H9 (cell line): Measurements from ENCODE around the gene P3H3. TPM values are rescaled to one million over a fixed set of nuclear protein-coding genes. Genes with fewer than 3 reads are reported as not detected.

Experiments
- DNase-seq: peaks from one replicate; pipeline ENCODE4 v3.0.0-alpha.2; 2017
- H2AFZ ChIP-seq: one replicate; pipeline ENCODE4 v1.6.1; 2013; ENCODE audit warnings: mild to moderate bottlenecking, low read length, control low read depth, moderate library complexity
- H2AK5ac ChIP-seq: 2 replicates; pipeline ENCODE4 v1.6.1; 2013; ENCODE audit warnings: low read length, control low read depth, mixed read lengths; ENCODE audit not compliant: insufficient read length
- H2BK120ac ChIP-seq: one replicate; pipeline ENCODE4 v1.6.1; 2013; ENCODE audit warnings: low read depth, mild to moderate bottlenecking, low read length, control low read depth, inconsistent platforms; ENCODE audit not compliant: poor library complexity, severe bottlenecking
- H2BK12ac ChIP-seq: 2 replicates; pipeline ENCODE4 v1.6.1; 2013; ENCODE audit warnings: low read length, control low read depth, mixed read lengths, low read depth; ENCODE audit not compliant: insufficient read length
- H2BK15ac ChIP-seq: 2 replicates; pipeline ENCODE4 v1.6.1; 2013; ENCODE audit warnings: low read depth, low read length, control low read depth
- H2BK20ac ChIP-seq: one replicate; pipeline ENCODE4 v1.6.1; 2013; ENCODE audit warnings: low read depth, mild to moderate bottlenecking, low read length, control low read depth, inconsistent platforms; ENCODE audit not compliant: poor library complexity, severe bottlenecking
- H2BK5ac ChIP-seq: 2 replicates; pipeline ENCODE4 v1.6.1; 2013; ENCODE audit warnings: low read length, control low read depth, mixed read lengths; ENCODE audit not compliant: insufficient read length
- H3K14ac ChIP-seq: 2 replicates; pipeline ENCODE4 v1.6.1; 2013; ENCODE audit warnings: low read length, control low read depth; ENCODE audit not compliant: insufficient read depth
- H3K18ac ChIP-seq: 2 replicates; pipeline ENCODE4 v1.6.1; 2013; ENCODE audit warnings: low read depth, mild to moderate bottlenecking, mixed read lengths, low read length, control low read depth; ENCODE audit not compliant: insufficient read length
- H3K23ac ChIP-seq: 2 replicates; pipeline ENCODE4 v1.6.1; 2013; ENCODE audit warnings: low read length, control low read depth, mixed read lengths, low read depth; ENCODE audit not compliant: insufficient read length
- H3K23me2 ChIP-seq: 2 replicates; pipeline ENCODE4 v1.6.1; 2013; ENCODE audit warnings: low read depth, mild to moderate bottlenecking, mixed read lengths, low read length, control low read depth; ENCODE audit not compliant: insufficient read length, poor library complexity, severe bottlenecking
- H3K27ac ChIP-seq: 2 replicates; pipeline ENCODE4 v1.5.1; 2013; ENCODE audit warnings: low read length, control low read depth, mixed read lengths, low read depth; ENCODE audit not compliant: insufficient read length
- H3K27me3 ChIP-seq: 2 replicates; pipeline ENCODE4 v1.6.1; 2013; ENCODE audit warnings: low read length, control low read depth, inconsistent platforms; ENCODE audit not compliant: insufficient read depth
- H3K4ac ChIP-seq: 2 replicates; pipeline ENCODE4 v1.6.1; 2013; ENCODE audit warnings: low read depth, mild to moderate bottlenecking, control low read depth, inconsistent platforms, low read length, moderate library complexity
- H3K4me1 ChIP-seq: 2 replicates; pipeline ENCODE4 v1.6.1; 2013; ENCODE audit warnings: low read length, control low read depth, inconsistent platforms; ENCODE audit not compliant: insufficient read depth
- H3K4me2 ChIP-seq: 2 replicates; pipeline ENCODE4 v1.6.1; 2013; ENCODE audit warnings: low read length, control low read depth, mixed read lengths; ENCODE audit not compliant: insufficient read length, insufficient read depth
- H3K56ac ChIP-seq: 2 replicates; pipeline ENCODE4 v1.6.1; 2013; ENCODE audit warnings: low read depth, mild to moderate bottlenecking, mixed read lengths, low read length, control low read depth; ENCODE audit not compliant: insufficient read length
- H3K79me1 ChIP-seq: 2 replicates; pipeline ENCODE4 v1.6.1; 2013; ENCODE audit warnings: low read depth, mild to moderate bottlenecking, moderate library complexity, low read length, control low read depth, inconsistent platforms; ENCODE audit not compliant: insufficient read depth, poor library complexity, severe bottlenecking
- H3K79me2 ChIP-seq: 2 replicates; pipeline ENCODE4 v1.6.1; 2013; ENCODE audit warnings: low read length, control low read depth, inconsistent platforms; ENCODE audit not compliant: insufficient read depth
- H3K9ac ChIP-seq: 2 replicates; pipeline ENCODE4 v1.6.1; 2013; ENCODE audit warnings: low read length, control low read depth, mixed read lengths; ENCODE audit not compliant: insufficient read length; ENCODE audit errors: extremely low read depth
- H3K9me3 ChIP-seq: one replicate; pipeline ENCODE4 v1.6.1; 2013; ENCODE audit warnings: low read depth, low read length, inconsistent platforms; ENCODE audit not compliant: control insufficient read depth
- H3T11ph ChIP-seq: one replicate; pipeline ENCODE4 v1.6.1; 2013; ENCODE audit warnings: mild to moderate bottlenecking, low read length, control low read depth, inconsistent platforms
- H4K20me1 ChIP-seq: one replicate; pipeline ENCODE4 v1.6.1; 2013; ENCODE audit not compliant: control insufficient read depth, insufficient read length, insufficient read depth
- H4K5ac ChIP-seq: 2 replicates; pipeline ENCODE4 v1.6.1; 2013; ENCODE audit warnings: low read depth, mild to moderate bottlenecking, mixed read lengths, low read length, control low read depth; ENCODE audit not compliant: insufficient read length
- H4K8ac ChIP-seq: replicated peaks from 2 replicates; pipeline ENCODE4 v1.6.1; 2013; ENCODE audit warnings: low read length, control low read depth, mixed read lengths, low read depth; ENCODE audit not compliant: insufficient read length
- H4K91ac ChIP-seq: 2 replicates; pipeline ENCODE4 v1.6.1; 2013; ENCODE audit warnings: low read depth, mild to moderate bottlenecking, moderate library complexity, mixed read lengths, low read length, control low read depth; ENCODE audit not compliant: insufficient read length
- H3K27ac Mint-ChIP-seq, 3 experiments: 2 replicates in 2 of 3; 3 replicates in 1 of 3; pipeline ENCODE4 v1.8.0; 2020 to 2021; ENCODE audit warnings: mixed read lengths in 3 of 3, mild to moderate bottlenecking in 1 of 3, moderate library complexity in 1 of 3
- H3K27me3 Mint-ChIP-seq: 2 replicates; pipeline ENCODE4 v1.8.0; 2021; ENCODE audit warnings: low read depth, mild to moderate bottlenecking, moderate library complexity, mixed read lengths
- H3K36me3 Mint-ChIP-seq, 3 experiments: 2 replicates in 2 of 3; 3 replicates in 1 of 3; pipeline ENCODE4 v1.8.0; 2020 to 2021; ENCODE audit warnings: low read depth in 3 of 3, mixed read lengths in 3 of 3; ENCODE audit not compliant: insufficient read depth in 1 of 3
- H3K4me1 Mint-ChIP-seq, 2 experiments: 2 replicates each; pipeline ENCODE4 v1.8.0; 2020; ENCODE audit warnings: mixed read lengths in 2 of 2
- H3K4me3 Mint-ChIP-seq, 2 experiments: 2 replicates in 1 of 2; 3 replicates in 1 of 2; pipeline ENCODE4 v1.8.0; 2020 to 2021; ENCODE audit warnings: mild to moderate bottlenecking in 2 of 2, mixed read lengths in 2 of 2, moderate library complexity in 1 of 2
- H3K9me3 Mint-ChIP-seq, 2 experiments: 2 replicates in 1 of 2; 3 replicates in 1 of 2; pipeline ENCODE4 v1.8.0; 2020; ENCODE audit warnings: mild to moderate bottlenecking in 2 of 2, mixed read lengths in 2 of 2, moderate library complexity in 1 of 2
- CTCF ChIP-seq: fragments of 200-600 bp; sonication (generic); conservative IDR thresholded peaks from 3 replicates; pipeline ENCODE4 v1.8.0; 2021; ENCODE audit warnings: antibody characterized with exemption, mild to moderate bottlenecking
- WGBS: extraction: QIAGEN DNeasy Blood & Tissue Kit; methylation state at CpG from one replicate; pipeline ENCODE4 v1.1.7; 2013; ENCODE audit warnings: missing lambda C conversion rate, low lambda C conversion rate, mixed read lengths; ENCODE audit not compliant: insufficient read length; ENCODE audit errors: extremely low coverage; 5-methylcytosine and 5-hydroxymethylcytosine counted together
- total RNA-seq: library from RNA; stranded (reverse); gene quantifications from 2 replicates; pipeline ENCODE4 v1.2.1, GENCODE V29; 2021

P3H3 gene
- total RNA-seq, 1 experiment from 2014 or later: 55.0 TPM

- Histone ChIP-seq H4K91ac (no peak overlapping the region), H3K4me1 (no peaks in the 10 kb centered on the region; the same call in 1 of the 2 replicates), H3K27ac (no peak overlapping the region), H3K56ac (no peak overlapping the region), H4K20me1 (peaks cover 2% of the 10 kb centered on the region), H3K4me2 (peak overlapping the region; percentile 78), H3K79me2 (peaks cover 5% of the 10 kb centered on the region; the same call in 1 of the 2 replicates), H3T11ph (no peak overlapping the region), H3K9ac (peak overlapping the region; percentile 46), H2BK15ac (no peak overlapping the region), H2AK5ac (no peak overlapping the region), H3K23me2 (peaks cover 16% of the 10 kb centered on the region), H4K5ac (no peak overlapping the region), H3K14ac (no peak overlapping the region), H2BK20ac (no peak overlapping the region), H2BK120ac (no peak overlapping the region), H3K23ac (no peak overlapping the region), H3K27me3 (no peaks in the 10 kb centered on the region), H3K18ac (no peak overlapping the region), H3K4ac (no peak overlapping the region), H2BK12ac (no peak overlapping the region), H3K79me1 (no peaks in the 10 kb centered on the region), H2BK5ac (no peak overlapping the region), H3K9me3 (no peaks in the 10 kb centered on the region), H4K8ac (no peak overlapping the region), H2AFZ (no peak overlapping the region)
- DNase-seq: no peak
- no peak for TF ChIP-seq CTCF
- WGBS: no CpG with 5 or more reads among the region's 10 CpGs
- Mint-ChIP-seq H3K9me3 (no peaks in the 10 kb centered on the region; a peak in 1 of 5 replicates), H3K4me3 (peak overlapping the region; percentile 94 to 98), H3K27me3 (no peaks in the 10 kb centered on the region), H3K4me1 (peaks cover 24 to 26% of the 10 kb centered on the region in 2 experiments), H3K36me3 (peaks cover 22 to 62% (median 57%) of the 10 kb centered on the region in 3 experiments; a peak in 6 of 7 replicates), H3K27ac (peak overlapping the region in 1 of 3 experiments; percentile 17; a peak in 1 of 7 replicates)
These were observed 21.9 kb downstream of the P3H3 start for GRCh38 chr12:6849976-6850560.
